Measurements from ENCODE around the gene MEOX1. TPM values are rescaled to one million over a fixed set of nuclear protein-coding genes. Genes with fewer than 3 reads are reported as not detected.

Gene MEOX1
- total and polyA plus RNA-seq, 2 donors (not counting 1 experiment from before 2014, with no cell fraction given): not detected

DNA sequence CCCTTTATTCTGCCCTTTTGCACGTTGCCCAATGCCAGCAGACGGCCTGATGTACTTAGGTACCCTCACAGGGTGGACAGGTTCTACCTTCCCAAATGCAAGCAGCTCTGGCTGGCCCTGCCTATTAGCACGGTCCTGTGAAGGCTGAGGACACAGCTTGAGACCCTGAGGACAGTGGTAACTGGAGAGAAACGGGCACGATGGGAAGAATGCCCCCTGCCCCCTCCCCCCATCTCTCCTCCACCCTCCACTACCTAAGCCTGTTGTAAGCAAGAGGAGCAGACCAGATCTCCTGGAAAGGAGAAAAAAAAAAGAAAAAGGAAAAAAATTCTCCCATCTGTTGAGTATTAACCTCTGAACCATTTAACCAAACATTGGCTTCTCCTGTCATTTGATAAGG lies 34.1 kb downstream of the MEOX1 start:
- Mint-ChIP-seq H3K4me3 (no peak overlapping the region), H3K27me3 (peaks cover 42% of the 10 kb centered on the region), H3K27ac (no peak overlapping the region), H3K9me3 (ENCODE audit: insufficient read depth) (no peaks in the 10 kb centered on the region), H3K4me1 (no peaks in the 10 kb centered on the region)
- Histone ChIP-seq H3K27me3 (replicated peaks in 1 of 4; ENCODE audit: control extremely low read depth in 1 of 4, control insufficient read depth in 3 of 4, insufficient read depth in 4 of 4, low read length in 3 of 4) (peaks cover 0 to 6% (median 0%) of the 10 kb centered on the region in 4 experiments), H3K9me3 (ENCODE audit: control extremely low read depth in 1 of 3, control insufficient read depth in 2 of 3, insufficient read depth in 1 of 3, low read length in 2 of 3) (no peaks in the 10 kb centered on the region), H3K4me3 (ENCODE audit: control extremely low read depth in 1 of 5, extremely low read depth in 1 of 5, insufficient read depth in 1 of 5, low read depth in 2 of 5, low read length in 4 of 5) (no peak overlapping the region), H3K79me2 (ENCODE audit: control insufficient read depth, insufficient read depth, low read length) (no peaks in the 10 kb centered on the region), H3K4me1 (ENCODE audit: control insufficient read depth in 2 of 2, insufficient read depth in 2 of 2, low read length in 2 of 2) (no peaks in the 10 kb centered on the region), H2AFZ (ENCODE audit: insufficient read depth, low read depth, low read length, poor library complexity, severe bottlenecking) (no peak overlapping the region), H4K20me1 (ENCODE audit: control insufficient read depth, insufficient read depth, low read length, poor library complexity, severe bottlenecking) (no peaks in the 10 kb centered on the region), H3K36me3 (replicated peaks in 1 of 2; ENCODE audit: control extremely low read depth in 1 of 2, control insufficient read depth in 1 of 2, extremely low read depth in 1 of 2, insufficient read depth in 2 of 2, low read length in 1 of 2) (no peaks in the 10 kb centered on the region), H3K4me2 (replicated peaks; ENCODE audit: low read depth, low read length, poor library complexity, severe bottlenecking) (no peak overlapping the region), H3K27ac (ENCODE audit: low read length in 2 of 2) (no peak overlapping the region), H3K9ac (ENCODE audit: low read length) (no peak overlapping the region)
- ChIA-PET CTCF (no interaction called here), POLR2A (no interaction called here)
- ATAC-seq (ENCODE audit: low read depth) (no peak), DNase-seq (no peak)
- intact Hi-C loops (cut with micrococcal nuclease): no loop called here
- TF ChIP-seq CTCF (IDR thresholded peaks at IDR 0.05) (no peak), EZH2 (IDR thresholded peaks at IDR 0.05; ENCODE audit: borderline replicate concordance, insufficient read depth, low read depth, low read length, poor library complexity, severe bottlenecking) (no peak)
- WGBS (ENCODE audit: insufficient coverage): 72% methylated on average over 2 of the region's 5 CpGs

DNA sequence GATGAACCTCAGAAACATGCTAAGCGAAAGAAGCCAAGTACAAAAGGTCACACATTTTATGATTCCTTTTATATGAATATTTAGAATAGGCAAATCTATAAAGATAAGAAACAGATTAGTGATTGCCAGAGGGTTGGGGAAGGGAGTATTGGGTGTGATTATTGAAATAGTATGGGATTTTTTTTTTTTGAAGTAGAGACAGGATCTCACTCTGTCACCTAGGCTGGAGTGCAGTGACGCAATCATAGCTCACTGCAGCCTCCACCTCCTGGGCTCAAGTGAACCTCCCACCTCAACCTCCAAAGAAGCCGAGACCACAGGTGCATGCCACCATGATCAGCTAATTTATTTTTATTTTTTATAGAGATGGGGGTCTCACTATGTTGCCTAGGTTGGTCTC lies 35.7 kb downstream of the MEOX1 start:
- no peaks in the 10 kb centered on the region for H3K9me3 Mint-ChIP-seq (ENCODE audit: insufficient read depth)
- Histone ChIP-seq H4K20me1 (ENCODE audit: control insufficient read depth, insufficient read depth, low read length, poor library complexity, severe bottlenecking) (no peaks in the 10 kb centered on the region), H3K27ac (ENCODE audit: low read length in 2 of 2) (no peak overlapping the region), H3K4me1 (ENCODE audit: control insufficient read depth in 2 of 2, insufficient read depth in 2 of 2, low read length in 2 of 2) (no peaks in the 10 kb centered on the region), H3K9me3 (ENCODE audit: control extremely low read depth in 1 of 3, control insufficient read depth in 2 of 3, insufficient read depth in 1 of 3, low read length in 2 of 3) (no peaks in the 10 kb centered on the region), H3K36me3 (replicated peaks in 1 of 2; ENCODE audit: control extremely low read depth in 1 of 2, control insufficient read depth in 1 of 2, extremely low read depth in 1 of 2, insufficient read depth in 2 of 2, low read length in 1 of 2) (no peaks in the 10 kb centered on the region), H3K27me3 (replicated peaks in 1 of 4; ENCODE audit: control extremely low read depth in 1 of 4, control insufficient read depth in 3 of 4, insufficient read depth in 4 of 4, low read length in 3 of 4) (peaks cover 0 to 6% (median 0%) of the 10 kb centered on the region in 4 experiments), H3K79me2 (ENCODE audit: control insufficient read depth, insufficient read depth, low read length) (no peaks in the 10 kb centered on the region), H3K4me2 (replicated peaks; ENCODE audit: low read depth, low read length, poor library complexity, severe bottlenecking) (no peak overlapping the region), H3K9ac (ENCODE audit: low read length) (no peak overlapping the region), H3K4me3 (ENCODE audit: control extremely low read depth in 1 of 5, extremely low read depth in 1 of 5, insufficient read depth in 1 of 5, low read depth in 2 of 5, low read length in 4 of 5) (no peak overlapping the region), H2AFZ (ENCODE audit: insufficient read depth, low read depth, low read length, poor library complexity, severe bottlenecking) (no peak overlapping the region)
- no CpG with 5 or more reads among the region's 3 CpGs for WGBS (ENCODE audit: insufficient coverage)
- H3K27me3 Mint-ChIP-seq: peaks cover 40% of the 10 kb centered on the region
- ChIA-PET POLR2A (no interaction called here), CTCF (no interaction called here)
- H3K4me1 Mint-ChIP-seq: no peaks in the 10 kb centered on the region
- intact Hi-C loops (cut with micrococcal nuclease): no loop called here
- H3K27ac Mint-ChIP-seq: no peak overlapping the region
- ATAC-seq (ENCODE audit: low read depth): no peak
- DNase-seq: no peak
- H3K4me3 Mint-ChIP-seq: no peak overlapping the region
- no peak for TF ChIP-seq CTCF (IDR thresholded peaks at IDR 0.05)
- TF ChIP-seq EZH2 (IDR thresholded peaks at IDR 0.05; ENCODE audit: borderline replicate concordance, insufficient read depth, low read depth, low read length, poor library complexity, severe bottlenecking): no peak
